GM12864 (cell line): Measurements from ENCODE around the gene ATP5PD.

Source experiments
- DNase-seq: peaks from one replicate; pipeline ENCODE4 v3.0.0-alpha.2; 2011; ENCODE audit warnings: low read depth
- H3K4me3 ChIP-seq: 2 replicates; pipeline ENCODE4 v1.5.1; 2011; ENCODE audit warnings: mild to moderate bottlenecking, low read depth, low read length, control low read depth
- CTCF ChIP-seq: IDR thresholded peaks from 2 replicates; pipeline ENCODE4 v1.5.1; 2011; ENCODE audit warnings: low read depth, mild to moderate bottlenecking, moderate library complexity, low read length, control low read depth, inconsistent platforms; ENCODE audit errors: missing control alignments

Gene ATP5PD

DNA sequence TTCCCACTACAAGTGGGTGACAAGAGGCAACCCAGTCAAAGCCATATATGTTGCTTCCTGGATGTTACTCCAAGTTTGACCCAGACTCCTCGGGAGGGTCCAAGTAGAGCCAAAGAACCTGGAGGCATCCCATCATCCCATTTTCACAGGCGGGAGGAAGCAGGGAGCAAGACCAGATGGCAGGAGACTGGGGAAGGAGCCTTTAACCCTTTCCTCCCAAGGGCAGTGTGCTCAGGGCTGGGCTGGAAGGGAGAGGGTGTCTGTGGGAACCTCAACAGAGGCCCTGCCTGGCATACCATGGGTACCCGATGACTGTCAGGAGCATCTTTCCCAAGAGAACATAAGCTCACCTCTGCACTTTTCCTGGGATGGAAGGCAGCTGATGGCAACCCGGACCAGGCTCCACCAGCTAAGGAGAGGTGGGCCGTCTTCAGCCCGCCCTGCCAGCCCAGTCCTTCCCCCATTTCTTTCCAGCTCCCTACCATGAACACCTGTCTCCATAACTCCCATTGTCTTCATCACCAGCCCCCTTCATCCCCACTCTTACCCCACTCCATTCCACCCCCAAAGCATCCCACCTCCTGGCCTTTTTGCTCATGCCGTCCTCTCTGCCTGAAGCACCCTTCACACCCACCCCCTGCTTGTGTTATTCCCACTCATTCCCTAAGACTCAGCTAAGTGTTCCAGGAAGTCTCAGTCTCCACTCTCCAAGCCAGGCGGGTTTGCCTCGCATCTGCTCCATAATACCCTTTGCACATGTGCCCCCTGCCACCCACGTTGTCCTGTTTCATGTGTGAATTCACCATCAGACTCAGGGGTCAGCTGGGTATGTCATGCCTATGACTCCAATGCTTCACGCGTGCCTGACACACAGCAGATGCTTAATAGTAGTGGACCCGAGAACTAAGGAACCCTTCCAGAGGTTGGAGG, 35.1 kb upstream of the ATP5PD start:
- no peak for DNase-seq
- no peak overlapping the region for H3K4me3 ChIP-seq
- TF ChIP-seq CTCF: no peak

- TF ChIP-seq CTCF: no peak
- no peak for DNase-seq
- H3K4me3 ChIP-seq: no peak overlapping the region
These were observed 32.2 kb upstream of the ATP5PD start for GRCh38 chr17:75079023-75079373.

GRCh38 chr17:75078284-75079022, 31.7 kb upstream of the ATP5PD start:
- H3K4me3 ChIP-seq: no peak overlapping the region
- TF ChIP-seq CTCF: no peak
- DNase-seq: no peak

- no peak for DNase-seq
- TF ChIP-seq CTCF: peak; percentile 27
- peak overlapping the region; percentile 38 for H3K4me3 ChIP-seq
These were observed 30.9 kb upstream of the ATP5PD start for GRCh38 chr17:75077496-75078283.

DNA sequence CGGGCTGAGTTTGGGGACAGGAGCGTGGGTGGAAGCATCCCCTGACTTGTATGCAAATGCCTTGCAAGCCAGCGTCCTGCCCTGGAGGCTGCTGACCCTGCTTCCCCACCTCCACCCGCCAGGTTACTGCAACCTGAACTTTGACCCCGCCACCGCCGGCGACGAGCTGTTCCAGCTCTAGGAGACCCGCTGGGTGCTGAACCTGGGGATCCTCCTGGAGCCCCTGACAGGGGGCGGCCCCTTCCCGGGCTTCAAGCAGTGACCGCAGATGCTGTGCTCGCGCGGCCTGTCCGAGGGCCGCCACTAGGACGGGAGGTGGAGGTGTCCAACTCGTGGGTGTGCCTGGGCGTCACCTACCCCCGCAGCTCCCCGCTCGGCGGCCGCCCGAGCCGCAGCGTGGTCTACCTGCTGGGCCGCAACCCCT, 30.3 kb upstream of the ATP5PD start:
- H3K4me3 ChIP-seq: peak overlapping the region; percentile 38; the same call in 1 of the 2 replicates
- DNase-seq: no peak
- TF ChIP-seq CTCF: no peak

DNA sequence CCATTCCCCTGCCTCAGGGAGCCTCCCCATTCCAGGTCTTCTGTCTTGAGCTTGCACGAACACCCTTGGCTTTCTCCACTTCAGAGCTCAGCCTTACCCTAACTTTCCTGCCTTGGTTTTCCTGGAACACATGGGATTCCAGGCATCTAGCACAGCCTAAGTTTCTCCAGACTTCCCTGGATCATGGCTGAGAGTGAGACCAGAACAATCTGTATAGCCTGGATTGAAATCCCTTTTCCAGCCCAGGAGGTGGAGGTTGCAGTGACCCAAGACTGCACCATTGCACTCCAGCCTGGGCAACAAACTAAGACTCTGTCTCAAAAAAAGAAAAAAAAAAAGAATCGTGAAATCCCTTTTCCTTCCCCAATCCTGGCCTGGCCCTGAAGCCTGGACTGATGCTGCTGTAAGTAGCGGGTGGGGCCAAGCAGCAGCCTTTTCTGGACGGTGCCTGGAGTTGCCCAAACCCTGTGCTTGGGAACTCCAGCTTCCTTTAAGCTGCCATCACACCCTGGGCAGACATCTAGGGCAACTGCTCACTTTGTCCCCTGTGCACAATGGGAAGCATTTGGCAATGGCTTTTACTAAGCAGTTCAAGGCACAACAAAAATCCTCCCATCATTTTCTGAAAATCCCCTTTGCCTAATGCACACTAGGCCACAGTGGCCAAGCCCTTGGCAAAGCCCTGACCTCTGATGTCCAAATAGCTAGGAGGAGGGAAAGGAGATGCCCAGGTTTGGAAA, 29.0 kb upstream of the ATP5PD start:
- no peak overlapping the region for H3K4me3 ChIP-seq
- DNase-seq: no peak
- no peak for TF ChIP-seq CTCF
